MCF 10A (cell line): ENCODE data around the gene SYNE1. TPM values are rescaled to one million over a fixed set of nuclear protein-coding genes. Genes with fewer than 3 reads are reported as not detected.
A peak's percentile ranks its signal among the peaks of the same experiment; 100 is the strongest.

Experiments
- BruUV-seq: library from RNA; stranded (reverse); fragments of 400-500 nt; replicated peaks from 2 replicates; lab custom pipeline; 2021; lab: Mats Ljungman, UMichigan
- CTCF ChIA-PET: fragments of 300-600 bp; sonication (Branson Sonifier 250); formaldehyde crosslinking; extraction: SDS; loops from one replicate; lab custom pipeline; 2021; ENCODE audit warnings: antibody characterized with exemption, inconsistent platforms; lab: Yijun Ruan, JAX
- POLR2A ChIA-PET: fragments of 300-600, 350-650 bp; sonication (Branson Sonifier 250); formaldehyde crosslinking; extraction: SDS; loops from one replicate; lab custom pipeline; 2020; ENCODE audit warnings: antibody characterized with exemption, inconsistent platforms; lab: Yijun Ruan, JAX
- DNase-seq: peaks from one replicate; pipeline ENCODE4 v3.0.0-alpha.2; 2018; ENCODE audit not compliant: unreplicated experiment
- H3K27ac Mint-ChIP-seq: one replicate; pipeline ENCODE4 v1.8.0; 2022; ENCODE audit warnings: mild to moderate bottlenecking, low read depth, mixed read lengths; ENCODE audit not compliant: unreplicated experiment
- H3K27me3 Mint-ChIP-seq: one replicate; pipeline ENCODE4 v1.8.0; 2022; ENCODE audit warnings: mixed read lengths; ENCODE audit not compliant: insufficient read depth, unreplicated experiment
- H3K36me3 Mint-ChIP-seq: one replicate; pipeline ENCODE4 v1.8.0; 2022; ENCODE audit warnings: mild to moderate bottlenecking, moderate library complexity, mixed read lengths; ENCODE audit not compliant: insufficient read depth, unreplicated experiment
- H3K4me1 Mint-ChIP-seq: one replicate; pipeline ENCODE4 v1.8.0; 2022; ENCODE audit warnings: mixed read lengths; ENCODE audit not compliant: insufficient read depth, unreplicated experiment
- H3K4me3 Mint-ChIP-seq: one replicate; pipeline ENCODE4 v1.8.0; 2022; ENCODE audit warnings: mild to moderate bottlenecking, moderate library complexity, mixed read lengths; ENCODE audit not compliant: unreplicated experiment
- H3K9me3 Mint-ChIP-seq: one replicate; pipeline ENCODE4 v1.8.0; 2022; ENCODE audit warnings: mixed read lengths; ENCODE audit not compliant: unreplicated experiment
- intact Hi-C: fragments of 100-400 bp; cut with micrococcal nuclease; formaldehyde crosslinking; loops from 2 replicates; pipeline ENCODE4 v1.14.1; 2022
- total RNA-seq: library from RNA; stranded (reverse); gene quantifications from 2 replicates; pipeline ENCODE4 v1.2.3, GENCODE V29; 2022
- TF ChIP-seq, protein P1 (sequence below): fragments of 200-600 bp; IDR thresholded peaks from one replicate; pipeline ENCODE4 v1.8.0; 2022; ENCODE audit warnings: antibody characterized with exemption, mild to moderate bottlenecking; ENCODE audit not compliant: unreplicated experiment

Gene SYNE1
- total RNA-seq, 1 experiment from 2014 or later, result 25.4 TPM

DNA sequence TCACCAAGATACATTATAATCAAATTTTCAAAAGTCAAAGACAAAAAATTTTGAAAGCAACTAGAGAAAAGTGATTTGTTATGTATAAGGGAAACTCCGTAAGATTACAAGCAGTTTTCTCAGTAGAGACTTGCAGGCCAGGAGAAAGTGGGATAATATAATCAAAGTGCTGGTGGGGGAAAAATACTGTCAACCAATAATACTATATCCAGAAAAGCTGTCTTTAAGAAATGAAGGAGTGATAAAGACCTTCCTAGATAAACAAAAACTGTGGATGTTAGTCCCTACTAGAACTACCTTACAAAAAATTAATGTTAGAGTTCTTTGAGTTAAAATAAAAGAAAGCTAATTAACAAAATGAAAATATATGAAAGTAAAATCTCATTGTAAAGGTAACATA, 79.7 kb downstream of the SYNE1 start:
- no TSS peak for BruUV-seq
- no peak overlapping the region for H3K27ac Mint-ChIP-seq
- no peaks in the 10 kb centered on the region for H3K9me3 Mint-ChIP-seq
- H3K4me1 Mint-ChIP-seq, result no peaks in the 10 kb centered on the region
- ChIA-PET POLR2A (interaction anchor here (0.8 to 1.5 kb wide), 5 partner anchors 9 to 86 kb away, joined by 3 to 4 read pairs (median 3); no protein-coding TSS in a partner anchor), CTCF (interaction anchor here (1.0 to 3.3 kb wide), 8 partner anchors 18 to 114 kb away, joined by 3 to 34 read pairs (median 4); partner anchors contain the start of gene SYNE1)
- no peak overlapping the region for H3K4me3 Mint-ChIP-seq
- intact Hi-C loops, result no loop called here
- no peak for DNase-seq
- H3K36me3 Mint-ChIP-seq, result no peaks in the 10 kb centered on the region
- TF ChIP-seq, protein P1, sequence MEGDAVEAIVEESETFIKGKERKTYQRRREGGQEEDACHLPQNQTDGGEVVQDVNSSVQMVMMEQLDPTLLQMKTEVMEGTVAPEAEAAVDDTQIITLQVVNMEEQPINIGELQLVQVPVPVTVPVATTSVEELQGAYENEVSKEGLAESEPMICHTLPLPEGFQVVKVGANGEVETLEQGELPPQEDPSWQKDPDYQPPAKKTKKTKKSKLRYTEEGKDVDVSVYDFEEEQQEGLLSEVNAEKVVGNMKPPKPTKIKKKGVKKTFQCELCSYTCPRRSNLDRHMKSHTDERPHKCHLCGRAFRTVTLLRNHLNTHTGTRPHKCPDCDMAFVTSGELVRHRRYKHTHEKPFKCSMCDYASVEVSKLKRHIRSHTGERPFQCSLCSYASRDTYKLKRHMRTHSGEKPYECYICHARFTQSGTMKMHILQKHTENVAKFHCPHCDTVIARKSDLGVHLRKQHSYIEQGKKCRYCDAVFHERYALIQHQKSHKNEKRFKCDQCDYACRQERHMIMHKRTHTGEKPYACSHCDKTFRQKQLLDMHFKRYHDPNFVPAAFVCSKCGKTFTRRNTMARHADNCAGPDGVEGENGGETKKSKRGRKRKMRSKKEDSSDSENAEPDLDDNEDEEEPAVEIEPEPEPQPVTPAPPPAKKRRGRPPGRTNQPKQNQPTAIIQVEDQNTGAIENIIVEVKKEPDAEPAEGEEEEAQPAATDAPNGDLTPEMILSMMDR, result no peak
- no peaks in the 10 kb centered on the region for H3K27me3 Mint-ChIP-seq

DNA sequence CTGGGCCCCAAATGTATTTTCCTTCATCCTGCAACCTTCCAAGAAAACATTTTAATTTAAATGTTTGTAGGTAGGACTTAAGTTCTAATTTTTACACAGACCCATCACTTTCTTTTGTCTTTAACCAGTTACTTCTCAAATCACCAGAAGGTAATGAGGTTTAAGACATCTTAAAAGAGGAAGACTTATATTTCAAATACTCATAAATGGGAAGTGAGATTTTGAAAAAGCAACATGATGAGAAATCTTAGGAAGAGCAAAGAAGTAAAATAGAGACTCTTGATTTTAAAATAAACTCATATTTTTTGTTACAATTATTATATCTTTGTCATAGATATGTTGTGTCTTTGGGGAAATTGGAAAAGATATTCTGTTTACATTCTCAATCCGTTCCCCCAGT, 82.3 kb downstream of the SYNE1 start:
- intact Hi-C loops, result loop anchor here (5.0 kb wide), 1 partner anchor 42 kb away; no protein-coding TSS in a partner anchor

DNA sequence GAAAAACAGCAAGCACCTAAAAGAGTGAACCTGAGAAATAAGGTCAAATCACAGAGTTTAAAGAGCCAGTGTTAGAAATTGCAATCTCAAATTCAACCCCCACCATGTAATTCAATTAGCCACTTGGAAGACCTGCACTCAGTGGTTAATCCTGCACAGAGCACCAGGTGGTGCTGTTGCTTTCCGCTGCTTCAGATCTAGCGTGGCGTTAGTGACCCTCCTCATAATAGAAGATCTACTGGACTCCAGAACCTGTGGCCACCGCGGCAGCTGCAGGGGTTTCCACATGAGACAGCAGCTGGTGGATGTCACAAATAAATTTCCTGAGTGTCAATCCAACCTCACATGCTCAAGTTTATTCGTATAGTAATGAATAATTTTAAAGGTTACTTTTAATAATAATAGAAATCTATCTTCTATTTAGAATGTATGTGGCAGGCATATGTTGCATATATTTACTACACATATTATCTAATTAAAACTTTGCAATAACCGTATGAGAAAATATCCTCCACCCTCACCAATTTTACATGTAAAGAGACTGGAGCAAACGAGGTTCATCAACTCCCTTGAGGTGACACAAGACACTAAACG, 84.4 kb downstream of the SYNE1 start:
- Mint-ChIP-seq H3K4me3 (no peak overlapping the region), H3K36me3 (no peaks in the 10 kb centered on the region), H3K27me3 (no peaks in the 10 kb centered on the region), H3K4me1 (no peaks in the 10 kb centered on the region), H3K9me3 (no peaks in the 10 kb centered on the region), H3K27ac (no peak overlapping the region)
- BruUV-seq, result no TSS peak
- TF ChIP-seq, protein P1, result peak; percentile 84
- CTCF ChIA-PET, result interaction anchor here (0.6 to 4.6 kb wide), 49 partner anchors 9 to 668 kb away, joined by 3 to 209 read pairs (median 3); partner anchors contain the start of gene SYNE1
- POLR2A ChIA-PET, result interaction anchor here (0.6 to 4.3 kb wide), 4 partner anchors 23 to 119 kb away, joined by 3 to 25 read pairs (median 7); no protein-coding TSS in a partner anchor
- peak; percentile 81 for DNase-seq
- intact Hi-C loops, result loop anchor here (1.0 to 5.0 kb wide), 5 partner anchors 45 to 394 kb away; no protein-coding TSS in a partner anchor

More for the DNA sequence above, 82.3 kb downstream of the SYNE1 start:
- Mint-ChIP-seq H3K4me3 (no peak overlapping the region), H3K27me3 (no peaks in the 10 kb centered on the region), H3K27ac (no peak overlapping the region), H3K9me3 (no peaks in the 10 kb centered on the region), H3K36me3 (no peaks in the 10 kb centered on the region), H3K4me1 (no peaks in the 10 kb centered on the region)
- TF ChIP-seq, protein P1, result no peak
- CTCF ChIA-PET, result interaction anchor here (0.7 to 4.6 kb wide), 5 partner anchors 9 to 115 kb away, joined by 3 to 209 read pairs (median 28); no protein-coding TSS in a partner anchor
- BruUV-seq, result no TSS peak
- POLR2A ChIA-PET, result interaction anchor here (2.9 to 4.3 kb wide), 2 partner anchors 21 to 88 kb away, joined by 11 to 25 read pairs; no protein-coding TSS in a partner anchor
- no peak for DNase-seq

DNA sequence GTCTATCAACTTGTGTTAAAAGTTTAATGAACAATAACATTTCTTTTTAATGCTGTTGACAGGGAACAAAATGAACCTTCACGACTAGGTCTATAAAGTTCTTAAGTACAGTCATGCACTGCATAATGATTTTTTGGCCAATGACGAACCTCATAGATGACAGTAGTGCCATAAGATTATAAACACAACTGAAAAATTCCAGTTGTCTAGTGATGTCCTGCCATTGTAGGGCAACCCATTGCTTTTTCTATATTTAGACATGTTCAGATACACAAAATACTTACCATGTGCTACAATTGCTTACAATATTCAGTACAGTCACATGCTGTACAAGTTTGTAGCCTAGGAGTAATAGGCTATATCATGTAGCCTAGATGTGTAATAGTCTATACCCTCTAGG, 93.6 kb downstream of the SYNE1 start:
- no TSS peak for BruUV-seq
- POLR2A ChIA-PET, result no interaction called here
- no peaks in the 10 kb centered on the region for H3K27me3 Mint-ChIP-seq
- H3K4me1 Mint-ChIP-seq, result no peaks in the 10 kb centered on the region
- peaks cover 11% of the 10 kb centered on the region for H3K9me3 Mint-ChIP-seq
- H3K27ac Mint-ChIP-seq, result no peak overlapping the region
- TF ChIP-seq, protein P1, result no peak
- intact Hi-C loops, result no loop called here
- CTCF ChIA-PET, result interaction anchor here (0.9 kb wide), 1 partner anchor 9 kb away, joined by 3 read pairs; no protein-coding TSS in a partner anchor
- no peaks in the 10 kb centered on the region for H3K36me3 Mint-ChIP-seq
- no peak for DNase-seq
- H3K4me3 Mint-ChIP-seq, result no peak overlapping the region
